ENCODE measurements around the gene UNC50.

- TF ChIP-seq POLR2A (IDR thresholded peaks at IDR 0.05; ENCODE audit: low read length) (no peak), GATA1 (IDR thresholded peaks at IDR 0.05; ENCODE audit: low read depth, low read length) (no peak)
Observed at GRCh38 chr2:98569915-98570314, 38.5 kb upstream of the UNC50 start.

Measured in erythroblast (primary cell).